CD4-positive, CD25-positive, alpha-beta regulatory T cell (primary cell): ENCODE results near the gene A1BG. TPM values are rescaled to one million over a fixed set of nuclear protein-coding genes. Genes with fewer than 3 reads are reported as not detected.
"Not testable (repeated sequence)": the region's sequence is repeated elsewhere in the genome, so short reads cannot be mapped to it uniquely, and the experiment has no call there.

Experiments used
- ATAC-seq, 2 donors: fragments of 150-1000 bp; cut with Tn5 transposase; one replicate each; pipeline ENCODE4 v1.10.0; 2021; ENCODE audit warnings: low read depth in 2 of 2, moderate number of reproducible peaks in 2 of 2, moderate library complexity in 1 of 2
- DNase-seq, 3 donors: peaks; one replicate each; pipeline versions ENCODE4 v3.0.0 to v3.0.0-alpha.2; 2012 to 2022; ENCODE audit warnings: mixed read lengths in 1 of 3
- H3K27ac ChIP-seq: one replicate; pipeline ENCODE4 v1.7.0; 2013; ENCODE audit warnings: mild to moderate bottlenecking, low read length; ENCODE audit not compliant: insufficient read depth, poor library complexity, severe bottlenecking
- H3K27me3 ChIP-seq: one replicate; pipeline ENCODE4 v1.7.0; 2013; ENCODE audit warnings: low read length; ENCODE audit not compliant: control insufficient read depth, insufficient read depth
- H3K36me3 ChIP-seq: one replicate; pipeline ENCODE4 v1.7.0; 2013; ENCODE audit warnings: mild to moderate bottlenecking, low read length, moderate library complexity; ENCODE audit not compliant: control insufficient read depth, insufficient read depth
- H3K4me1 ChIP-seq: 2 replicates; pipeline ENCODE4 v1.7.0; 2013; ENCODE audit warnings: mild to moderate bottlenecking, low read length; ENCODE audit not compliant: insufficient read depth, control insufficient read depth, poor library complexity, severe bottlenecking
- H3K4me3 ChIP-seq: one replicate; pipeline ENCODE4 v1.7.0; 2013; ENCODE audit warnings: low read depth, mild to moderate bottlenecking, low read length, moderate library complexity
- H3K9me3 ChIP-seq, 2 experiments: 1 replicate in 1 of 2; 2 replicates in 1 of 2; pipeline ENCODE4 v1.7.0; 2013; ENCODE audit warnings: low read length in 2 of 2, mild to moderate bottlenecking in 1 of 2, moderate library complexity in 1 of 2; ENCODE audit not compliant: control insufficient read depth in 2 of 2
- H3K27ac Mint-ChIP-seq, 3 donors: one replicate each; pipeline ENCODE4 v1.8.0; 2020 to 2022; ENCODE audit warnings: mild to moderate bottlenecking in 3 of 3, mixed read lengths in 3 of 3, moderate library complexity in 2 of 3
- H3K27me3 Mint-ChIP-seq: one replicate; pipeline ENCODE4 v1.8.0; 2022; ENCODE audit warnings: mild to moderate bottlenecking, mixed read lengths
- H3K36me3 Mint-ChIP-seq: one replicate; pipeline ENCODE4 v1.8.0; 2020; ENCODE audit warnings: mixed read lengths
- H3K4me1 Mint-ChIP-seq, 4 donors: one replicate each; pipeline ENCODE4 v1.8.0; 2020 to 2022; ENCODE audit warnings: mixed read lengths in 4 of 4, mild to moderate bottlenecking in 1 of 4
- H3K4me3 Mint-ChIP-seq, 4 donors: one replicate each; pipeline ENCODE4 v1.8.0; 2020 to 2022; ENCODE audit warnings: mild to moderate bottlenecking in 4 of 4, mixed read lengths in 4 of 4, moderate library complexity in 3 of 4
- H3K9me3 Mint-ChIP-seq, 7 donors: one replicate each; pipeline ENCODE4 v1.8.0; 2020 to 2022; ENCODE audit warnings: mixed read lengths in 7 of 7, mild to moderate bottlenecking in 3 of 7, moderate library complexity in 2 of 7
- polyA plus RNA-seq, 4 donors: library from polyadenylated mRNA; unstranded; fragments of 300-500 nt; fragmentation: Illumina TruSeq; gene quantifications; one replicate each; pipeline ENCODE4 v1.2.3, GENCODE V29; 2021
- total RNA-seq: library from RNA; stranded (reverse); gene quantifications from one replicate; pipeline ENCODE4 v1.2.3, GENCODE V29; 2022

Gene A1BG
- total and polyA plus RNA-seq, 5 donors from 2014 or later, result 11.8 to 53.7 (median 33.4) TPM

DNA sequence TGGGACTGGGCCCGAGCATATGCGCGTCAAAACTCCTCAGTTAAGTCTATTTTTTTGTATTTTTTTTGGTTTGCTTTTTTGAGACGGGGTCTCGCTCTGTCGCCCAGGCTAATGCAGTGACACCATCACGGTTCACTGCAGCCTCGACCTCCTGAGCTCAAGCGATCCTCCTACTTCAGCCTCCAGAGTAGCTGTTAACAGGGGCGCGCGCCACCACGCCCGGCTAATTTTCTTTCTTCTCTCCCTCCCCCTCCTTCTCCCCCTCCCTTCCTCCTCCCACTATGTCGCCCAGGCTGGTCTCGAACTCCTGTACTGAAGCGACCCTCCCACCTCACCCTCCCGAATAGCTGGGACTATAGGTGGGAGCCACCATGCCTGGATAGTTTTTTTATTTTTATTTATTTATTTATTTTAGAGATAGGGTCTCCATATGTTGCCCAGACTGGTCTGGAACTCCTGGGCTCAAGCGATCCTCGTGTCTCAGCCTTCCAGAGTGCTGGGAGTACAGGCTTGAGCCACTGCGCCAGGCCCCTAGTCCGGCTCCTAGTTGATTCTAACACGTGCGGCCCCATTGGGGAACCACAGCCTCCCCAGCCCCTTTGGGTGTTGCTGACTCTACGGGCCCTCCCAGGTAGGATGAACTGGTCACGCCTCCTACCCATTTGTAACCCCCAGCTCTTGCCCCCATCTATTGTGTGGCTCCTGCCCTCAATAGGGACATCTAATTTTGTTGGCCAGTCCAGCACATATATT is 28.3 kb upstream of the A1BG start:
- peaks cover 34% of the 10 kb centered on the region for H3K4me1 ChIP-seq
- Mint-ChIP-seq H3K9me3 (peaks cover 0 to 1% (median 0%) of the 10 kb centered on the region in 7 donors), H3K4me3 (peak overlapping the region; percentile 93 to 99 (median 96)), H3K27ac (peak overlapping the region; percentile 95 to 97 (median 97)), H3K27me3 (no peaks in the 10 kb centered on the region), H3K36me3 (no peaks in the 10 kb centered on the region), H3K4me1 (peaks cover 4 to 43% (median 18%) of the 10 kb centered on the region in 4 donors)
- peak overlapping the region; percentile 70 for H3K4me3 ChIP-seq
- H3K9me3 ChIP-seq, result no peaks in the 10 kb centered on the region
- H3K27me3 ChIP-seq, result no peaks in the 10 kb centered on the region
- H3K27ac ChIP-seq, result peak overlapping the region; percentile 96
- DNase-seq, result no peak
- ATAC-seq, result no peak
- no peaks in the 10 kb centered on the region for H3K36me3 ChIP-seq

DNA sequence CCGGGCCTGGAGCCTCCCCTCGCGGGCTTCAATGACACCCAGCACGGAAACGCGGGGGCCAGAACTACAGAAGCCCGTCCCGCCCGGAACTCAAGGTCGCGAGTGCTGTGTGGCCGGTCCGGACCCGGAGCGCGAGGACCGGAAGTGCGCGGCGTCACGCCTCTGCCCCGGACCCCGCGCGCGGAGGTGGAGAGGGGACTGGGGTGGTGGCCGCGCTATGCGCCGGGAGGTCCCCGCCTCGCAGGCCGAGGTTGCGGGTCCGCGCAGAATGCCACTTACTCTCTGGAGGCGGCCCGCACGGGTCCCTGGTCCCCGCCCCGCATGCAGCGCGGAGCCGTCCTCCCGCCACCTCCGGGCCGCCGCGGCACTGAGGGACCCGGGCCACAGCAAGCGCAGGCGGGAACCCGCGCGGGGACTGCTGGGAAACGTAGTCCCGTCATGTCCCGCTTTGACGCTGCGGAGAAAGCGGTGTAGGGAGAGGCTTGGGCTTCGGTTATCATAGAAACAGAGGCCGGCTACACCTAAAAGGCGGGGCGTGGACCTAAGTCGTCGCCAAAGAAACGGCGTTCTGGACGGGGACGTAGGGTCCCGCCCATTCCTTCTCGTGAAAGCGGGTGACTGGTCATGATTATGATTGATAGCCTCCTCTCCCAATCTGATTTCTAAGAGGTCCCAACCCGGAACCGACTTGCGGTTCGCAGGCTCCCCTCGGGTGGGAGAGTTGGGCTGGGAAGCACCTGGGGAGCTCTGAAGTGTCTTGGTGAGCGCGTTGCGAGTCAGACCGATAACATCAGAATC is 27.6 kb upstream of the A1BG start, which contains the start of gene ZNF837:
Gene ZNF837 (minus strand): TSS at position 369 of the 798 bp plus-strand sequence. CDS start 11,698 bp downstream, outside the sequence.
- H3K4me3 Mint-ChIP-seq, result peak within 1 kb of the TSS; percentile 93 to 99 (median 96)
- H3K9me3 ChIP-seq, result no peaks in the 10 kb centered on the region
- no peaks in the 10 kb centered on the region for H3K36me3 ChIP-seq
- H3K27ac ChIP-seq, result peak within 1 kb of the TSS; percentile 96
- H3K4me3 ChIP-seq, result peak within 1 kb of the TSS; percentile 70
- no peaks in the 10 kb centered on the region for H3K27me3 ChIP-seq
- H3K27ac Mint-ChIP-seq, result peak within 1 kb of the TSS; percentile 97 to 99 (median 97)
- peaks cover 26% of the 10 kb centered on the region for H3K4me1 ChIP-seq
- H3K27me3 Mint-ChIP-seq, result no peaks in the 10 kb centered on the region
- H3K36me3 Mint-ChIP-seq, result no peaks in the 10 kb centered on the region
- ATAC-seq, result peak; percentile 87 to 88
- peak; percentile 98 to 100 (median 99) for DNase-seq
- no peaks in the 10 kb centered on the region for H3K9me3 Mint-ChIP-seq
- H3K4me1 Mint-ChIP-seq, result peaks cover 4 to 38% (median 17%) of the 10 kb centered on the region in 4 donors

DNA sequence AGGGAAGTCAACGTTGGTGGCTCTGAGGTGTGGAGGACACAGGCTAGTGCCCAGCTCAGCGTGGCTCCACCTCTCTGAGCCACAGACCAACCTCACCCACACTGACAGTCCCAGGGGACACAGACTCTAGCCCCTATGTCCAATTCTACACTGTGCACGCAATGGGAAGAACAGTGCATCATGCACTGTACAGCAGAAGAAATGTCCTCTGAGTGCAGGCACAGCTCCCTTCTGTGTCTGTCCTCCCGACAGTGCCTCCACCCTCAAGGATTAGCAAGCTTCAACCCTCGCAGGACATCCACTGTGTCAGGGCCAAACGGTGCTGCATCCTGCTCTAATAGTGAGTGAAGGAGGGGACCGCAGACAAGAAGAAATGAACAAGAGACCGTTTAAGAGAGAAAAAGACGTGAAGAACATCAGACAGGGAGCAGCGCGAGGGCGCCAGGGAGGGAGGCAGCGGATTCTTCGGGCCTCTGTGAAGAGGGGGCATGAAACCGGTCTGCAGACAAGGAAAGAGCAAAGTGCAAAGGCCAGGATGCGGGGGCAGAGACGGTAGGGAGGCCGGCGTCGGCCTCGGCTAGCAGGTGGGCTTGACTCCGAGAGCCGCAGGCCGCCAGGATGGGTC is 26.9 kb upstream of the A1BG start:
- H3K27ac ChIP-seq, result peak overlapping the region; percentile 96
- Mint-ChIP-seq H3K9me3 (no peaks in the 10 kb centered on the region), H3K27ac (peak overlapping the region; percentile 97 to 99 (median 97)), H3K4me3 (peak overlapping the region; percentile 93 to 99 (median 96)), H3K36me3 (no peaks in the 10 kb centered on the region), H3K4me1 (peaks cover 4 to 32% (median 13%) of the 10 kb centered on the region in 4 donors), H3K27me3 (no peaks in the 10 kb centered on the region)
- H3K9me3 ChIP-seq, result no peaks in the 10 kb centered on the region
- peak overlapping the region; percentile 70 for H3K4me3 ChIP-seq
- ATAC-seq (no peak), DNase-seq (no peak)
- H3K27me3 ChIP-seq, result no peaks in the 10 kb centered on the region
- peaks cover 22% of the 10 kb centered on the region for H3K4me1 ChIP-seq
- H3K36me3 ChIP-seq, result no peaks in the 10 kb centered on the region

DNA sequence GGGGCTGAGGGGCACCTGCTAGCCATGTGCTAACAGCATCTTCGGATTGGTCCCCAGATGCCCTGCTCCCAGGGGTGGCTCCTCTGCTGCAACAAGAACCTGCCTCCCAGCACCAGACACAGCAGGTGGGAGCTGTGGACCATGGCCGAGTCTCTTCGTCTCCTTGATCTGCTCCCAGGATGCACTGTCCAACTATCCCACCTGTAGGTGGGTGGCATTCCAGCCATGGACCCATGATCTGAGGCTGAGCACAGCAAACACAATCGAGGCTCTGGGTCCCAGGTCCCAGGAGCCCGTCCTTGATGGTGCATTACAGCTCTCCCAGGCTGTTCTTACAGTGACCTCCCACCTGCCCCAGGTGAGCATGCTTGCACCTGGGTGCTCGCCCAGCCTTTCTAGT is 26.0 kb upstream of the A1BG start:
- H3K4me3 ChIP-seq, result no peak overlapping the region
- no peaks in the 10 kb centered on the region for H3K27me3 Mint-ChIP-seq
- peak overlapping the region; percentile 77 to 99 (median 96) for H3K4me3 Mint-ChIP-seq
- H3K27ac ChIP-seq, result no peak overlapping the region
- ATAC-seq (no peak), DNase-seq (no peak)
- peaks cover 4 to 31% (median 13%) of the 10 kb centered on the region in 4 donors for H3K4me1 Mint-ChIP-seq
- no peaks in the 10 kb centered on the region for H3K36me3 ChIP-seq
- peak overlapping the region in 2 of 3 donors; percentile 67 to 97 for H3K27ac Mint-ChIP-seq
- no peaks in the 10 kb centered on the region for H3K9me3 Mint-ChIP-seq
- H3K27me3 ChIP-seq, result no peaks in the 10 kb centered on the region
- peaks cover 22% of the 10 kb centered on the region for H3K4me1 ChIP-seq
- no peaks in the 10 kb centered on the region for H3K9me3 ChIP-seq
- no peaks in the 10 kb centered on the region for H3K36me3 Mint-ChIP-seq

DNA sequence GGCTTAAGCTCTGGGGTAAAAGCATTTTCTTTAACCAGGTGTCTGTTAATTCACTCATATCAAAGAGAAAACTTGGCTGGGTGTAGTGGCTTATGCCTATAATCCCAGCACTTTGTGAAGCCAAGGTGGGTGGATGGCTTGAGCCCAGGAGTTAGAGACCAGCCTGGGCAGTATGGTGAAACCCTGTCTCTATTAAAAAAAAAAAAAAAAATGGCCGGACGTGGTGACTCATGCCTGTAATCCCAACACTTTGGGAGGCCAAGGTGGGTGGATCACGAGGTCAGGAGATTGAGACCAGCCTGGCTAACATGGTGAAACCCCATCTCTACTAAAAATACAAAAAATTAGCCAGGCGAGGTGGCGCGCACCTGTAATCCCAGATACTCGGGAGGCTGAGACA is 23.4 kb upstream of the A1BG start:
- not testable (repeated sequence) for H3K36me3 Mint-ChIP-seq, H3K4me3 Mint-ChIP-seq, H3K27ac Mint-ChIP-seq, H3K27me3 ChIP-seq, H3K4me3 ChIP-seq, H3K36me3 ChIP-seq, H3K27ac ChIP-seq, H3K9me3 ChIP-seq, H3K9me3 Mint-ChIP-seq, DNase-seq, H3K27me3 Mint-ChIP-seq, ATAC-seq
- peaks cover 4 to 19% (median 12%) of the 10 kb centered on the region in 4 donors for H3K4me1 Mint-ChIP-seq
- peaks cover 15% of the 10 kb centered on the region for H3K4me1 ChIP-seq

DNA sequence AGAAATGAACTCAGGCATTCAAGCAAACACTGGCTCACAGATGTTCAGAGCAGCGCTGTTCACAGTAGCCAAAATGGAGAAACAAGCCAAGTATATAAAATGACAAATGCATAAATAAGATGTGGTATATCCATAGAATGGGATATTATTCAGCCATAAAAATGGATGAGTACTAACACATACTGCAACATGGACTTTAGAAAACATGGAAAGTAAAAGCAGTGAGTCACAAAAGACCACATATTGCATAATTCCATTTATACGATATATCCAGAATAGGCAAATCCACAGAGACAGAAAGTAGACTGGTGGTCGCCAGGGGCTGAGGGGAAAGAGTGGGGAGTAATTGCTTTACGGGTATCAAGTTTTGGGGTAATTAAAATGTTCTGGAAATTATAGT is 20.9 kb upstream of the A1BG start:
- no peaks in the 10 kb centered on the region for H3K27me3 Mint-ChIP-seq
- no peaks in the 10 kb centered on the region for H3K9me3 ChIP-seq

DNA sequence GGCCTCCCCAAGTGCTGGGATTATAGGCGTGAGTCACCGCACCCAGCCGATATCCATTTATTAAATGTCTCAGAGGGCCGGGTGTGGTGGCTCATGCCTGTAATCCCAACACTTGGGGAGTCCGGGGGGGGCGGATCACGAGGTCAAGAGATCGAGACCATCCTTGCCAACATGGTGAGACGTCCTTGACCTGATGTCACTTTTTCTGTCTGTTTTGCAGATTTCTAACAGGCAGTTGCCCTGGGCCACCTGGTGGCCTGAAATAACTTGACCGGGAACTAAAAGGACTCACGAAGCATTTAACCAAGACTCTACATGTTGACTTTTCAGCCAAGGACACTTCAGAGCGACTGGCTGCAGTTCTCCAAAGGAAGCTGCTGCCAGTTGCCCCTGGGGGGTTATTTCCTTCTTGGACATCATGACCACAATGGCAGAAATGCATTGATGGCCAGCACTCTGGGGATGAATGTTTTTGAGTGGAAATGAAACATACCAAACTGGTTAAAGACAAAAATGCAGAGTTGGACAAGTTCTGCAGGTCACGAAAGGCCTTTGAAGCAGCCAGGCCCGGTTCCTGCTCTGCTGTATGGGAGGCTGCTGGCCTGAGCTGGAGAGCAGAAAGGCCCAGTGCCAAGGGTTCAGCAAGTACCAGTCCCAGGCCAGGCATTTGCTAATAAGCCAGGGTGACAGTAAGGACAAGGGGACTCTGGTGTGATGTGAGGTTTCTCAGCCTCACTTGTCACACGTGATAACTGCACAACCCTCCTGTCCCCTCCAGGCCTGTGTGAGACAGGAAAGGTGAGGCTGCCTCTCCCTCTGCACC is 19.2 kb upstream of the A1BG start:
- no peaks in the 10 kb centered on the region for H3K36me3 ChIP-seq
- ATAC-seq (no peak), DNase-seq (no peak)
- H3K27ac ChIP-seq, result no peak overlapping the region
- Mint-ChIP-seq H3K27me3 (no peaks in the 10 kb centered on the region), H3K4me1 (peaks cover 0 to 2% (median 0%) of the 10 kb centered on the region in 4 donors), H3K9me3 (no peaks in the 10 kb centered on the region), H3K4me3 (no peak overlapping the region), H3K36me3 (no peaks in the 10 kb centered on the region), H3K27ac (no peak overlapping the region)
- no peaks in the 10 kb centered on the region for H3K27me3 ChIP-seq
- no peak overlapping the region for H3K4me3 ChIP-seq
- H3K4me1 ChIP-seq, result no peaks in the 10 kb centered on the region
- no peaks in the 10 kb centered on the region for H3K9me3 ChIP-seq

More for the DNA sequence above, 20.9 kb upstream of the A1BG start:
- Histone ChIP-seq H3K4me1 (no peaks in the 10 kb centered on the region), H3K4me3 (no peak overlapping the region), H3K36me3 (no peaks in the 10 kb centered on the region), H3K27ac (no peak overlapping the region), H3K27me3 (no peaks in the 10 kb centered on the region)
- no peak overlapping the region for H3K4me3 Mint-ChIP-seq
- H3K9me3 Mint-ChIP-seq, result no peaks in the 10 kb centered on the region
- H3K4me1 Mint-ChIP-seq, result peaks cover 0 to 3% (median 1%) of the 10 kb centered on the region in 4 donors
- no peak for DNase-seq
- no peak for ATAC-seq
- H3K27ac Mint-ChIP-seq, result no peak overlapping the region
- H3K36me3 Mint-ChIP-seq, result no peaks in the 10 kb centered on the region
